ENCODE results near the gene CABLES2.

The CABLES2 gene

GRCh38 chr20:62368976-62369814 is 37.9 kb downstream of the CABLES2 start:
- no peak for DNase-seq

GRCh38 chr20:62368392-62368975 is 38.6 kb downstream of the CABLES2 start:
- DNase-seq: no peak

GRCh38 chr20:62367633-62368391 is 39.3 kb downstream of the CABLES2 start:
- DNase-seq: no peak

GRCh38 chr20:62367136-62367632 is 39.9 kb downstream of the CABLES2 start, which contains the start of gene LAMA5:
LAMA5 (minus strand) TSS chr20:62367312; CDS start chr20:62367245, 67 bp downstream.
- DNase-seq: no peak

GRCh38 chr20:62366370-62367135 is 40.5 kb downstream of the CABLES2 start:
- no peak for DNase-seq

GRCh38 chr20:62365814-62366369 is 41.2 kb downstream of the CABLES2 start:
- DNase-seq: no peak

- no peak for DNase-seq
These were observed 42.0 kb downstream of the CABLES2 start for GRCh38 chr20:62364911-62365736.

- DNase-seq: no peak
These were observed 42.9 kb downstream of the CABLES2 start for GRCh38 chr20:62363920-62364851.

GRCh38 chr20:62362991-62363919 is 43.8 kb downstream of the CABLES2 start:
- DNase-seq: no peak

GRCh38 chr20:62362590-62362940 is 44.5 kb downstream of the CABLES2 start:
- no peak for DNase-seq

GRCh38 chr20:62361799-62362589 is 45.1 kb downstream of the CABLES2 start:
- DNase-seq: no peak

- DNase-seq: no peak
These were observed 46.0 kb downstream of the CABLES2 start for GRCh38 chr20:62360854-62361798.

- DNase-seq: no peak
These were observed 47.5 kb downstream of the CABLES2 start for GRCh38 chr20:62359491-62360121.

- DNase-seq: no peak
These were observed 48.0 kb downstream of the CABLES2 start for GRCh38 chr20:62359043-62359490.

GRCh38 chr20:62358171-62359042 is 48.7 kb downstream of the CABLES2 start:
- no peak for DNase-seq
